HG03460 (cell line): Measurements from ENCODE around the gene TTLL11.
A peak's percentile ranks its signal among the peaks of the same experiment; 100 is the strongest.
"Not testable (repeated sequence)": the region's sequence is repeated elsewhere in the genome, so short reads cannot be mapped to it uniquely, and the experiment has no call there.

ENCODE experiments used
- ATAC-seq: cut with Tn5 transposase; IDR thresholded peaks from one replicate; pipeline ENCODE4 v1.9.1; 2021; ENCODE audit not compliant: unreplicated experiment

TTLL11 gene

GRCh38 chr9:122125509-122126330, 32.6 kb upstream of the TTLL11 start:
- no peak for ATAC-seq

GRCh38 chr9:122125158-122125508, 32.0 kb upstream of the TTLL11 start:
- ATAC-seq: no peak

GRCh38 chr9:122124528-122124927, 31.4 kb upstream of the TTLL11 start:
- no peak for ATAC-seq

- ATAC-seq: no peak
These were observed 30.9 kb upstream of the TTLL11 start for GRCh38 chr9:122124048-122124447.

- peak; percentile 53 for ATAC-seq
These were observed 30.0 kb upstream of the TTLL11 start for GRCh38 chr9:122122903-122123632.

GRCh38 chr9:122122468-122122867, 29.4 kb upstream of the TTLL11 start:
- ATAC-seq: peak; percentile 17

- ATAC-seq: no peak
These were observed 28.8 kb upstream of the TTLL11 start for GRCh38 chr9:122121931-122122330.

GRCh38 chr9:122121391-122121790, 28.3 kb upstream of the TTLL11 start:
- no peak for ATAC-seq

GRCh38 chr9:122120316-122121071, 27.4 kb upstream of the TTLL11 start:
- ATAC-seq: no peak

GRCh38 chr9:122119721-122120120, 26.6 kb upstream of the TTLL11 start:
- ATAC-seq: no peak

- ATAC-seq: no peak
These were observed 26.0 kb upstream of the TTLL11 start for GRCh38 chr9:122119166-122119521.

GRCh38 chr9:122118343-122119165, 25.4 kb upstream of the TTLL11 start:
- ATAC-seq: no peak

- not testable (repeated sequence) for ATAC-seq
These were observed 24.1 kb upstream of the TTLL11 start for GRCh38 chr9:122117241-122117640.

- ATAC-seq: no peak
These were observed 23.5 kb upstream of the TTLL11 start for GRCh38 chr9:122116448-122117173.

GRCh38 chr9:122116040-122116439, 22.9 kb upstream of the TTLL11 start:
- ATAC-seq: no peak

GRCh38 chr9:122115176-122116035, 22.3 kb upstream of the TTLL11 start:
- no peak for ATAC-seq

- no peak for ATAC-seq
These were observed 20.5 kb upstream of the TTLL11 start for GRCh38 chr9:122113574-122113973.

GRCh38 chr9:122112238-122112637, 19.1 kb upstream of the TTLL11 start:
- ATAC-seq: no peak

- ATAC-seq: no peak
These were observed 18.4 kb upstream of the TTLL11 start for GRCh38 chr9:122111413-122112085.
